ENCODE results near the gene CHCHD3. TPM values are rescaled to one million over a fixed set of nuclear protein-coding genes. Genes with fewer than 3 reads are reported as not detected.

CHCHD3 gene
- total and polyA plus RNA-seq, 2 of the 4 experiments (the other 2 are of a cell fraction) = 56.9 to 141 TPM

DNA sequence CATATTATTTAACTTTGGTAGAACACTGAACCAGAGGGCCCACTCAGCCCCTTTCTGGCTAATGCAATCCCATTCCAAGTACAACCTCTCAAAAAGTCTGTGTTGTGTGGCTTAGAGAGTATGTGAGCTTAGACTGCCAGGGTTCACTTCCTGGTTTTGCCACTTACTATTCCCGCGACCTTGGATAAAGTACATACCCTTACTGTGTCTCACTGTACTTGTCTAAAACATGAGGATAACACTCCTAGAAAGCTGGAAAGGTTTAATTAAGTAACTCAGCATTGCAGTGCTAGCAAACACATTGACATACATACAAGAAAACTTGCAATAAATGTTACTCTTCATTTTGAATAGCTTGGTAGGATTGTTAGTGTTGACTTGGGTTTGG lies 215.8 kb downstream of the CHCHD3 start:
- ChIA-PET CTCF (no interaction called here), POLR2A (ENCODE audit: unreplicated experiment) (no interaction called here)
- Histone ChIP-seq H2AK5ac (ENCODE audit: low read depth, low read length) (no peak overlapping the region), H3K4me2 (ENCODE audit: low read depth, low read length) (no peak overlapping the region), H3K9ac (ENCODE audit: low read depth, low read length) (no peak overlapping the region), H2AK9ac (replicated peaks; ENCODE audit: low read depth, low read length, poor library complexity) (no peak overlapping the region), H2BK15ac (ENCODE audit: low read depth, low read length) (no peak overlapping the region), H4K91ac (ENCODE audit: insufficient read depth, low read depth, low read length) (no peak overlapping the region), H3K18ac (ENCODE audit: low read depth, low read length) (no peak overlapping the region), H3K23ac (ENCODE audit: low read depth, low read length) (no peak overlapping the region), H4K20me1 (ENCODE audit: insufficient read depth, low read length) (no peaks in the 10 kb centered on the region), H3K56ac (ENCODE audit: extremely low read depth, insufficient read depth, low read length) (no peak overlapping the region), H2BK20ac (ENCODE audit: low read depth, low read length) (no peak overlapping the region), H3K4me3 (ENCODE audit: insufficient read depth, low read depth, low read length) (no peak overlapping the region), H3K4ac (ENCODE audit: low read depth, low read length) (no peak overlapping the region), H2BK5ac (ENCODE audit: low read depth, low read length, poor library complexity, severe bottlenecking) (no peak overlapping the region), H3K27me3 (ENCODE audit: control insufficient read depth, insufficient read depth, low read length) (no peaks in the 10 kb centered on the region), H3K14ac (replicated peaks; ENCODE audit: low read depth, low read length) (no peak overlapping the region), H3K79me1 (ENCODE audit: low read depth in 1 of 2, low read length in 2 of 2) (peaks cover 0 to 6% of the 10 kb centered on the region in 2 experiments; a peak in 3 of 4 replicates), H3K36me3 (ENCODE audit: control insufficient read depth, insufficient read depth, low read length) (no peaks in the 10 kb centered on the region), H3K27ac (ENCODE audit: insufficient read depth, low read length) (no peak overlapping the region), H3K4me1 (ENCODE audit: control insufficient read depth, insufficient read depth, low read length) (no peaks in the 10 kb centered on the region), H3K9me3 (ENCODE audit: control insufficient read depth, insufficient read depth, low read length) (peaks cover 4% of the 10 kb centered on the region; the same call in 1 of the 2 replicates), H3K9me1 (ENCODE audit: insufficient read depth, low read length) (no peaks in the 10 kb centered on the region), H2AFZ (replicated peaks; ENCODE audit: low read length, poor library complexity) (no peak overlapping the region), H2BK120ac (ENCODE audit: low read depth, low read length) (no peak overlapping the region), H4K8ac (ENCODE audit: low read depth in 2 of 2, low read length in 2 of 2) (no peak overlapping the region), H4K5ac (ENCODE audit: low read depth, low read length) (no peak overlapping the region)
- WGBS, 2 experiments (ENCODE audit: extremely low coverage in 2 of 2, insufficient read length in 1 of 2) = no CpG with 5 or more reads among the region's 2 CpGs
- TF ChIP-seq RFX5 (IDR thresholded peaks at IDR 0.05; ENCODE audit: low read depth, low read length) (no peak), FOS (IDR thresholded peaks at IDR 0.05; ENCODE audit: low read depth, low read length) (no peak), MAZ (IDR thresholded peaks at IDR 0.05; ENCODE audit: borderline replicate concordance, low read depth, low read length) (no peak), RAD21 (IDR thresholded peaks at IDR 0.05; ENCODE audit: low read length) (no peak), CHD1 (IDR thresholded peaks at IDR 0.05; ENCODE audit: low read depth, low read length) (no peak), NFE2L2 (IDR thresholded peaks at IDR 0.05; ENCODE audit: low read depth, low read length) (no peak), RCOR1 (IDR thresholded peaks at IDR 0.05; ENCODE audit: insufficient replicate concordance, low read length) (no peak), BHLHE40 (IDR thresholded peaks at IDR 0.05; ENCODE audit: low read depth, low read length) (no peak), POLR2A (IDR thresholded peaks at IDR 0.05; ENCODE audit: low read depth, low read length) (no peak), SMC3 (IDR thresholded peaks at IDR 0.05; ENCODE audit: low read depth, low read length) (no peak), MXI1 (IDR thresholded peaks at IDR 0.05; ENCODE audit: borderline replicate concordance, low read depth, low read length) (no peak), CEBPB (IDR thresholded peaks at IDR 0.05; ENCODE audit: low read depth, low read length) (no peak), MAFK (IDR thresholded peaks at IDR 0.05; ENCODE audit: low read depth, low read length) (no peak)
- TF ChIP-seq, protein P1, sequence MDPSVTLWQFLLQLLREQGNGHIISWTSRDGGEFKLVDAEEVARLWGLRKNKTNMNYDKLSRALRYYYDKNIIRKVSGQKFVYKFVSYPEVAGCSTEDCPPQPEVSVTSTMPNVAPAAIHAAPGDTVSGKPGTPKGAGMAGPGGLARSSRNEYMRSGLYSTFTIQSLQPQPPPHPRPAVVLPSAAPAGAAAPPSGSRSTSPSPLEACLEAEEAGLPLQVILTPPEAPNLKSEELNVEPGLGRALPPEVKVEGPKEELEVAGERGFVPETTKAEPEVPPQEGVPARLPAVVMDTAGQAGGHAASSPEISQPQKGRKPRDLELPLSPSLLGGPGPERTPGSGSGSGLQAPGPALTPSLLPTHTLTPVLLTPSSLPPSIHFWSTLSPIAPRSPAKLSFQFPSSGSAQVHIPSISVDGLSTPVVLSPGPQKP (IDR thresholded peaks at IDR 0.05; ENCODE audit: borderline replicate concordance, low read depth, low read length) = no peak
- TF ChIP-seq, protein P2, sequence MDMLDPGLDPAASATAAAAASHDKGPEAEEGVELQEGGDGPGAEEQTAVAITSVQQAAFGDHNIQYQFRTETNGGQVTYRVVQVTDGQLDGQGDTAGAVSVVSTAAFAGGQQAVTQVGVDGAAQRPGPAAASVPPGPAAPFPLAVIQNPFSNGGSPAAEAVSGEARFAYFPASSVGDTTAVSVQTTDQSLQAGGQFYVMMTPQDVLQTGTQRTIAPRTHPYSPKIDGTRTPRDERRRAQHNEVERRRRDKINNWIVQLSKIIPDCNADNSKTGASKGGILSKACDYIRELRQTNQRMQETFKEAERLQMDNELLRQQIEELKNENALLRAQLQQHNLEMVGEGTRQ (IDR thresholded peaks at IDR 0.05; ENCODE audit: low read depth, low read length) = no peak
- TF ChIP-seq, protein P3, sequence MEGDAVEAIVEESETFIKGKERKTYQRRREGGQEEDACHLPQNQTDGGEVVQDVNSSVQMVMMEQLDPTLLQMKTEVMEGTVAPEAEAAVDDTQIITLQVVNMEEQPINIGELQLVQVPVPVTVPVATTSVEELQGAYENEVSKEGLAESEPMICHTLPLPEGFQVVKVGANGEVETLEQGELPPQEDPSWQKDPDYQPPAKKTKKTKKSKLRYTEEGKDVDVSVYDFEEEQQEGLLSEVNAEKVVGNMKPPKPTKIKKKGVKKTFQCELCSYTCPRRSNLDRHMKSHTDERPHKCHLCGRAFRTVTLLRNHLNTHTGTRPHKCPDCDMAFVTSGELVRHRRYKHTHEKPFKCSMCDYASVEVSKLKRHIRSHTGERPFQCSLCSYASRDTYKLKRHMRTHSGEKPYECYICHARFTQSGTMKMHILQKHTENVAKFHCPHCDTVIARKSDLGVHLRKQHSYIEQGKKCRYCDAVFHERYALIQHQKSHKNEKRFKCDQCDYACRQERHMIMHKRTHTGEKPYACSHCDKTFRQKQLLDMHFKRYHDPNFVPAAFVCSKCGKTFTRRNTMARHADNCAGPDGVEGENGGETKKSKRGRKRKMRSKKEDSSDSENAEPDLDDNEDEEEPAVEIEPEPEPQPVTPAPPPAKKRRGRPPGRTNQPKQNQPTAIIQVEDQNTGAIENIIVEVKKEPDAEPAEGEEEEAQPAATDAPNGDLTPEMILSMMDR (conservative IDR thresholded peaks at IDR 0.05; ENCODE audit: low read depth, low read length) = no peak
- in situ Hi-C loops (cut with MboI; ENCODE audit: low sequenced_read_pairs) = no loop called here
- no peak for ATAC-seq (ENCODE audit: low read depth)
- dilution Hi-C loops (cut with HindIII; ENCODE audit: low sequenced_read_pairs, unreplicated experiment) = no loop called here
- no TSS peak for BruUV-seq (replicated peaks)
- DNase-seq = no peak
- intact Hi-C loops (cut with micrococcal nuclease) = no loop called here
